Left renal cortex interstitium (tissue), 4 donors: ENCODE results near the gene FKBP2. TPM values are rescaled to one million over a fixed set of nuclear protein-coding genes. Genes with fewer than 3 reads are reported as not detected.

Experiments used
- DNase-seq, 4 donors: peaks; one replicate each; pipeline ENCODE4 v3.0.0-alpha.2; 2013; ENCODE audit warnings: low read depth in 4 of 4, low spot score in 2 of 4, missing footprints in 1 of 4
- polyA plus RNA-seq, 4 donors: library from polyadenylated mRNA; unstranded; fragments of 120-200 nt; gene quantifications; one replicate each; pipeline ENCODE4 v1.2.1, GENCODE V29; 2013; ENCODE audit not compliant: insufficient read length in 4 of 4

FKBP2 gene
- polyA plus RNA-seq, 4 donors = 94.5 to 110 (median 102) TPM

- no peak for DNase-seq
These were observed 37.8 kb downstream of the FKBP2 start for GRCh38 chr11:64278576-64279190.

DNA sequence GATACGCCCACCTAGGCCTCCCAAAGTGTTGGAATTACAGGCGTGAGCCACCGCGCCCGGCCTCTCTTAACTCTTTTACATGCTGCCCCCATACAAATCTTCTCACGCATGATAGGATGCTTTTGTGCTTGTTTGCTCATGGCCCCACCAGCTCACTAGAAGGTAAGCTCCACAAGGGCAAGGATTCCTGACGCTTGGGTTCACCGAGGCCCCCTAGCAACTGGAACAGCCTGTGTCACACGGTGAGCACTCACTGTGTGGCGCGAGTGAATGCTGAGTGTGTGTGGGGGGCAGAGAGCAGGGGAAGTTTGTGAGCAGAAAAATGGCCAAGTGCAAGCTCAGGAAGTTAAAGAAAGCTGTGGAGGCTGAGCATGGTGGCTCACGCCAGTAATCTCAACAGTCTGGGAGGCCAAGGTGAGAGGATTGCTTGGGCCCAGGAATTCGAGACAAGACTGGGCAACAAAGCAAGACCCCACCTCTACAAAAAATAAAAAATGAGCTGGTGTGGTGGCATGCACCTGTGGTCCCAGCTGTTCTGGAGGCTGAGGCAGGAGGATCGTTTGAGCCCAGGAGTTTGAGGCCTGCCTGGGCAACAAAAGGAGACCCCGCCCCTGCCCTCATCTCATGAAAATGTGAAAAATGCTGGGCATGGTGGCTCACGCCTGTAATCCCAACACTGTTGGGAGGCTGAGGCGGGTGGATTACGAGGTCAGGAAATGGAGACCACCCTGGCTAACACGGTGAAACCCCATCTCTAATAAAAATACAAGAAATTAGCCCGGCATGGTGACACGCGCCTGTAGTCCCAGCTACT is 41.3 kb downstream of the FKBP2 start:
- DNase-seq = no peak

- DNase-seq = no peak
These were observed 42.2 kb downstream of the FKBP2 start for GRCh38 chr11:64283092-64283491.

- DNase-seq = peak in 2 of 4 donors; percentile 84 to 91
These were observed 43.4 kb downstream of the FKBP2 start, which contains the start of gene BAD for GRCh38 chr11:64284048-64284961. BAD (minus strand) TSS chr11:64284665; CDS start chr11:64284368, 297 bp downstream.

GRCh38 chr11:64284962-64285884 is 44.3 kb downstream of the FKBP2 start, which contains the start of gene GPR137:
GPR137 (plus strand) TSS chr11:64285848; CDS start chr11:64286525, 677 bp downstream.
- peak in 2 of 4 donors; percentile 73 to 79 for DNase-seq

DNA sequence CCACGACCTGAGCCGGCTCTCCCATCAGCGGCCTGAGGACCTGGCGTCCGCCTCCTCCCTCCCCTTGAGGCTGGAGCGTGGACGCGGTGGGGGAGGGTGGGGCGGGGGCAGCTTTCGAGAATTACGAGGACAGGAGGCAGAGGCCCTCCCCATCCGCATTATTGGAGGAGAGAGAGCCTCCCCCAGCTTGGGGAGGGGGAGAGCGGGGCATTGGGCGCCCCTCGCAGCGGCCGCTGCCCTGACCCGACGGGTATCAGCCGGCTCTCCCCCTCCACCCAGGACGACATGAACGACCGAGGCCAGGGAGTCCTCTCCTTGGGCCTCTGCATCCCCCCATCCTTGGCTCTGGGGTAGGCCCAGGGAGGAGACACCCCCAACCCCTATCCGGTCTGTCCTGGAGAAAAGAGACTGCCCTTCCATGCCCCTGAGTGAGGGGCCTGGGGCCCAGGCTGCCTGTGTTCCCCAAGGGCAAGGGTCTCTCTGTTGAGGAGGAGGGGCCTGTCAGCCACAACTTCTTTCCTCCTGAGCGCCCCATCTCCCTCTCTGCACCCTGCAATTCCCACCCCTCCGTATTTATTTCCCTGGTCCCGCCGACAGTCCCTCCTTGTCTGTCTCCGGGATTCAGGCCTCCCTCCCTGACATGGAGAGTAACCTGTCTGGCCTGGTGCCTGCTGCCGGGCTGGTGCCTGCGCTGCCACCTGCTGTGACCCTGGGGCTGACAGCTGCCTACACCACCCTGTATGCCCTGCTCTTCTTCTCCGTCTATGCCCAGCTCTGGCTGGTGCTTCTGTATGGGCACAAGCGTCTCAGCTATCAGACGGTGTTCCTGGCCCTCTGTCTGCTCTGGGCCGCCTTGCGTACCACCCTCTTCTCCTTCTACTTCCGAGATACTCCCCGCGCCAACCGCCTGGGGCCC is 45.2 kb downstream of the FKBP2 start:
- no peak for DNase-seq

DNA sequence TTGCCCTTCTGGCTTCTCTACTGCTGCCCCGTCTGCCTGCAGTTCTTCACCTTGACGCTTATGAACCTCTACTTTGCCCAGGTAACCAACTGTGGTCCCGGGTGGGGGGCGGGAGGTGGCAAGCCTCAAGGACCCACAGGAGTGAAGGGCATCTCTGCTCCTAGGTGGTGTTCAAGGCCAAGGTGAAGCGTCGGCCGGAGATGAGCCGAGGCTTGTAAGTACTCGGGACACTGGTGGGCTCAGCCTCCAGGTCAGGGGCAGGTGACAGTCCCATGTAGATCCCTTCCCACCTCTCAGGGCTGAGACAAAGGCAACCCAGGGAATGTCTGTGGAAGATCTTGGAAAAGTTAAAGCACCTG is 45.9 kb downstream of the FKBP2 start:
- DNase-seq = no peak

DNA sequence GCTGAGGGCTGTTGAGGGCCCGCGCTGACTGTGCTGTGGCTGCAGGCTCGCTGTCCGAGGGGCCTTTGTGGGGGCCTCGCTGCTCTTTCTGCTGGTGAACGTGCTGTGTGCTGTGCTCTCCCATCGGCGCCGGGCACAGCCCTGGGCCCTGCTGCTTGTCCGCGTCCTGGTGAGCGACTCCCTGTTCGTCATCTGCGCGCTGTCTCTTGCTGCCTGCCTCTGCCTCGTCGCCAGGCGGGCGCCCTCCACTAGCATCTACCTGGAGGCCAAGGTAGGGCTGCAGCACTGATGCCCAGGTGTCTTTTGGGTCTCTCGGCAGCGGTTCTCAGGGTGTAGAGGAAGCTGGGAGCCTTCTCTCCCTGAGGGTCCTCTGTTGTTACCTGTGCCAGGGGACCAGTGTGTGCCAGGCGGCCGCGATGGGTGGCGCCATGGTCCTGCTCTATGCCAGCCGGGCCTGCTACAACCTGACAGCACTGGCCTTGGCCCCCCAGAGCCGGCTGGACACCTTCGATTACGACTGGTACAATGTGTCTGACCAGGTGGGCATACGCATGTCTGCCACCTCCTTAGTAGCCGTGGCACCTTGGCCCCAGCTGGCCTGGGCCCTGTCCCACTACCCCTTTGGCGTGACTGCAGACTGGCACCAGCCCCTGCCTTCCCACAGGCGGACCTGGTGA is 46.9 kb downstream of the FKBP2 start:
- DNase-seq = no peak

GRCh38 chr11:64288353-64288750 is 47.5 kb downstream of the FKBP2 start:
- no peak for DNase-seq

DNA sequence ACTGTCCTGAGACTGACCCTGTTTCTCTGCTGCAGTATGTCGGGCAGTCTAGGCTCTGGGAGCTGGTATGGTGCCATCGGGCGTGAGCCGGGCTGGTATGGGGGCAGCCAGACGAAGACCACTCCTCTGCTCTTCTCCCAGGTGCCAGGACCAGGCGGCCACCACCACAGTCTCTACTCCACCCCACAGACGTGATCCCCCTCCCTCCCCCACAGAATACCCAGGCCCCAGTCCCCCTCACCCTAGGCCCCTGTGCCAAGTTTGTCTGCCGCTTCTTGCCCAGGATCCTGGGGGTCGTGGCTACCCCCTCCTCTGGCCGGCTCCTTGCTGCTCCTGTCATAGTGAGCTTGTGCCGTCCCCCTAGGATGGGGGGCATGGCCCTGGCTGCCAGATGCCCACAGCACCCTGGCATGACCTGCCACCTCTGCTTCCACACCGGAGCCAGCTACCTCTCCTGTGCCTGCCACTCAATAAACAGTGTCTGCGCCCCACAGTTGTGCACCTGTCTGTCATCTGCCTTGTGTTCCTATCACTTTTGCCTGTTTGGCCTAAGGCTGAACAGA is 48.2 kb downstream of the FKBP2 start:
- DNase-seq = no peak

- no peak for DNase-seq
These were observed 49.7 kb downstream of the FKBP2 start for GRCh38 chr11:64290352-64291261.

DNA sequence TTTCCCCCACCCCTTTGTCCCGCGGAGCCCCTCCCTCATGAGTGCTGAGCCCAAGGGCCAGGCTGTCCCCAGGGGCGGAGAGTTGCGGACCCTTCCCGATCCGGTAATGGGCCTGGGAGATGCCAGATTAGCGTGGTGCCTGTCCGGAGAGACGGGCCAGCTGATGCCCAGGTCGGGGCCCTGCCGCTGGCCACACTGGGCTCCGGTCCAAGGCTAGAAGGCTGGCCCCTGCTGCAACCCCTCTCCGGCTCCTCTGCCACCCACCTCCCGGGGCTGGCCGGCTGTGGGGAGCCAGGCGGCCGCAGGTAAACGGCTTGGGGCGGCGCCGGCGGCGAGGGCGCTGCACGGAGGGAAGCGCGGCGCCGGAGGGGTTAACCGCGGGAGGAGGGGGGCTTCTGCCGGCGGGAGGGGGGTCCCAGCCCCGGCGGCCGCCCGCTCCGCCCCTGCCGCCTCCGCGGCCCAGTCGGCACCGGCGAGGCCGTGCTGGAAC is 50.4 kb downstream of the FKBP2 start, which contains the start of gene KCNK4:
TSS of gene KCNK4 (plus strand) at position 41 of the 490 bp plus-strand sequence. CDS start 1,717 bp downstream, outside the sequence.
- no peak for DNase-seq

DNA sequence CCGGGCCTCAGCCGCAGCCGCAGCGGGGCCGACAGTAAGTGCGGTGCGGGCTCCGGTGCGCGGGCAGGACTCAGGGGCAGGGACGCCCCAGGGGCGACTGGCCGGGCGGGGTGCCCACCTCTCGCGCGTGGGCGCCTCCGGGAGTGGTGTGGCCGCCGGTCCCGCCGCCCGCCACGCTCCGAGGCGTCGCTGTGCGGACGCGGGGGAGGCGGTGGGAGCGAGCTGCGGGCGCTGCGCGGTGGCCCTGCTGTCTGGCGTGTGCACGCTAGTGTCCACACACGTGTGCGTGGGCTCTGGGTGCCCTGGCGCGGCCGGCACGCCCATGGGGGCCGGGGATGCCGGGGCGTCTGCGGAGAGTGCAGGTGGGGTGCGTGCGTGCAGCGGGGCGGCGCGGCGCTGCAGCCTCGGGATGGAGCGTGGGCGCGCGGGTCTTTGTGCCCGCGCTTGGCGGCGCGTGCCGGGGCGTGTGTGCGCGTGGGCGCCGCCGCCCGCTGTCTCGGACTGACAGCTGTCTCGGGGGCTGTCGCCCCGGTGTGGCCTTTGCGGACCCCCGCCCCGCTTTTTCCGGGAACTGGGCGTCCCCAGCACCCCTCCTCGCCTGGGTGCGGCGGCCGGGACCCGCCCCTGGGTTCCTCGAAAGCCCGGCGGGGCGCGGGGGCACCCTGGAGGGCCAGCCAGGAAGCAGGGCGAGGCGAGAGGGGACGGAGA is 51.0 kb downstream of the FKBP2 start:
- DNase-seq = no peak

GRCh38 chr11:64292460-64293254 is 51.8 kb downstream of the FKBP2 start:
- no peak for DNase-seq
